ENCODE measurements around the gene GSN. TPM values are rescaled to one million over a fixed set of nuclear protein-coding genes. Genes with fewer than 3 reads are reported as not detected.

The GSN gene
- total RNA-seq, 2 donors from 2014 or later: 3.6 to 4.0 TPM

- Mint-ChIP-seq H3K4me1 (ENCODE audit: low read depth) (peaks cover 18% of the 10 kb centered on the region), H3K27me3 (ENCODE audit: low read depth) (no peaks in the 10 kb centered on the region), H3K27ac (no peak overlapping the region), H3K4me3 (no peak overlapping the region), H3K9me3 (no peaks in the 10 kb centered on the region), H3K36me3 (ENCODE audit: insufficient read depth in 2 of 2) (peaks cover 5 to 6% of the 10 kb centered on the region in 2 donors)
- no peak for DNase-seq
- ATAC-seq (replicated peaks in 1 of 2): peak; percentile 51 to 65
Observed at GRCh38 chr9:121340676-121341392, 72.9 kb downstream of the GSN start.

DNA sequence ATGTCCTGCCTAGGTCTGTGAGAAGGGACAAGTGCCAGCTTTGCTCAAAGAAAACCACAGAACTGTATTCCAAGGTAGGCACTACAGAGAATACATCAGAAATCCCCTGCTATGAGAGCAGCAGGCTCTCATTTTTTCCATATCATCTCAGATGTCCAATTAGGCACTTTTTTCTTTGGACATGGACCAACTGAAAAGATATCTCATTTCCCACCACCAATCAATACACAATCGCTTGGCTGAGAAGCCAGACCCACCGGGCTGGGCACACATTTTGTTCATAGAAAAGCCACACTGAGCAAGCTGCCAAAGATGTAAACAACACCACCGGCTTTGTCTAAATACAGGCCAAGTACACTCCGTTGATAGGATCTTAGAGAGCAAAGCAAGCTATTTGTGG lies 76.2 kb downstream of the GSN start:
- DNase-seq: no peak
- peaks cover 4 to 21% of the 10 kb centered on the region in 2 donors for H3K36me3 Mint-ChIP-seq (ENCODE audit: insufficient read depth in 2 of 2)
- peaks cover 18% of the 10 kb centered on the region for H3K4me1 Mint-ChIP-seq (ENCODE audit: low read depth)

GRCh38 chr9:121345070-121345469 lies 77.1 kb downstream of the GSN start:
- no peak overlapping the region for H3K4me3 Mint-ChIP-seq
- peak overlapping the region; percentile 78 for H3K27ac Mint-ChIP-seq
- no peaks in the 10 kb centered on the region for H3K27me3 Mint-ChIP-seq (ENCODE audit: low read depth)
- no peak for DNase-seq
- no peaks in the 10 kb centered on the region for H3K9me3 Mint-ChIP-seq
- H3K36me3 Mint-ChIP-seq (ENCODE audit: insufficient read depth in 2 of 2): peaks cover 4 to 24% of the 10 kb centered on the region in 2 donors
- ATAC-seq (replicated peaks in 1 of 2): peak in 1 of 2 donors; percentile 41
- peaks cover 18% of the 10 kb centered on the region for H3K4me1 Mint-ChIP-seq (ENCODE audit: low read depth)

More for the DNA sequence above, 76.2 kb downstream of the GSN start:
- H3K27ac Mint-ChIP-seq: peak overlapping the region; percentile 84
- H3K9me3 Mint-ChIP-seq: no peaks in the 10 kb centered on the region
- ATAC-seq (replicated peaks in 1 of 2): no peak
- no peak overlapping the region for H3K4me3 Mint-ChIP-seq
- H3K27me3 Mint-ChIP-seq (ENCODE audit: low read depth): no peaks in the 10 kb centered on the region

- H3K4me3 Mint-ChIP-seq: no peak overlapping the region
- peaks cover 22% of the 10 kb centered on the region for H3K4me1 Mint-ChIP-seq (ENCODE audit: low read depth)
- DNase-seq (no peak), ATAC-seq (replicated peaks in 1 of 2) (no peak)
- H3K9me3 Mint-ChIP-seq: no peaks in the 10 kb centered on the region
- peaks cover 6 to 26% of the 10 kb centered on the region in 2 donors for H3K36me3 Mint-ChIP-seq (ENCODE audit: insufficient read depth in 2 of 2)
- H3K27ac Mint-ChIP-seq: no peak overlapping the region
- H3K27me3 Mint-ChIP-seq (ENCODE audit: low read depth): no peaks in the 10 kb centered on the region
Observed at GRCh38 chr9:121348221-121348620, 80.3 kb downstream of the GSN start.

GRCh38 chr9:121349009-121349408 lies 81.0 kb downstream of the GSN start:
- Mint-ChIP-seq H3K4me1 (ENCODE audit: low read depth) (peaks cover 25% of the 10 kb centered on the region), H3K27ac (no peak overlapping the region), H3K36me3 (ENCODE audit: insufficient read depth in 2 of 2) (peaks cover 10 to 22% of the 10 kb centered on the region in 2 donors), H3K4me3 (no peak overlapping the region), H3K27me3 (ENCODE audit: low read depth) (no peaks in the 10 kb centered on the region), H3K9me3 (no peaks in the 10 kb centered on the region)
- no peak for DNase-seq
- no peak for ATAC-seq (replicated peaks in 1 of 2)

DNA sequence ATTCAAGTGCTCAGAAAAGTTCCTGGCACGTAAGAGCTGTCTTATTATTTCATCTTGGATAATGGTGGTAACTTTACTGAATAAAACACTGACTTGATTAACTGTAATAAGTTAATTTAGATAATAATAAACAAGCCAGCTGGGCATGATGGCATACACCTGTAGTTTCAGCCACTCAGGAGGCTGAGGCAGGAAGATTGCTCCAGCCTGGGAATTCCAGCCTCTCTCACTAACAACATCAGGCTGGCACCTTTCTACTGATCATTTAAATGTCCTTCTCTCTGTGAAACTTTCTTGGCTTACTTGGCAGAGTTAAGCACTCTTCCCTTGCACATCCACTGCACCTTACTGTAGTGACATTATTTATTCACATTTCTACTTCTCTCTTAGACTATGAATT lies 82.1 kb downstream of the GSN start:
- no peak for DNase-seq
- no peak for ATAC-seq (replicated peaks in 1 of 2)
- H3K27me3 Mint-ChIP-seq (ENCODE audit: low read depth): no peaks in the 10 kb centered on the region
- no peak overlapping the region for H3K4me3 Mint-ChIP-seq
- no peaks in the 10 kb centered on the region for H3K9me3 Mint-ChIP-seq
- H3K27ac Mint-ChIP-seq: peak overlapping the region; percentile 40
- peaks cover 23% of the 10 kb centered on the region for H3K4me1 Mint-ChIP-seq (ENCODE audit: low read depth)
- H3K36me3 Mint-ChIP-seq (ENCODE audit: insufficient read depth in 2 of 2): peaks cover 10 to 22% of the 10 kb centered on the region in 2 donors

DNA sequence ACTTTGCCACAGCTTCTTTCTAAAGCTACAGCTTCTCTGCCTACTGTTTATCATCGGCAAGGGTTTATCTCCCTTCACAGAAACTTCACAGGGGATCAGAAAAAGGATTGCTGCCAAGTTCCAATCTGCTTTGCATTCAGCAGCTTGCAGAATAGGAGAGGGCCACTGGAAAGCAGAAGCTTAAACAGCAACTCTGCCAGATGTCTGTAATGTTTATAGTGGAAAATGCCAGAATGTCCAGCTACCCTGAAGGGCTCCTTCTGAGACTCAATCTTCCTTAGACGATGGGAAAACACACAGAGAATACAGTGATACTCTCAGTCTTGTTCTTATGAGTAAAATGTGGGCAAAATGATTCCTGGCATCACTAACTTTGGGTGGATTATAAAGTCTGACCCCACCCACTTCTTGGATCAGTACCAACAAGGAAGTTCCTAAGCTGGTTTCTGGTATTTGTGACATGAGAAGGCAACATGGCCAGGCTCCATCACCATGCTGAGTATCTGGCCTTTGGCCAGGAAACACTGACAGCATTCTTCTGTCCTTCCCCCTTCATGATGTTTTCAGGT lies 83.1 kb downstream of the GSN start:
- DNase-seq: peak in 1 of 2 donors; percentile 23
- H3K27me3 Mint-ChIP-seq (ENCODE audit: low read depth): no peaks in the 10 kb centered on the region

GRCh38 chr9:121353241-121354061 lies 85.5 kb downstream of the GSN start:
- Mint-ChIP-seq H3K36me3 (ENCODE audit: insufficient read depth in 2 of 2) (peaks cover 10 to 15% of the 10 kb centered on the region in 2 donors), H3K4me1 (ENCODE audit: low read depth) (peaks cover 46% of the 10 kb centered on the region), H3K27me3 (ENCODE audit: low read depth) (no peaks in the 10 kb centered on the region), H3K9me3 (no peaks in the 10 kb centered on the region), H3K27ac (peak overlapping the region; percentile 47), H3K4me3 (peak overlapping the region; percentile 54 to 58)
- ATAC-seq (replicated peaks in 1 of 2) (peak; percentile 95 to 97), DNase-seq (peak; percentile 62 to 63)

More for the DNA sequence above, 83.1 kb downstream of the GSN start:
- H3K27ac Mint-ChIP-seq: no peak overlapping the region
- peak overlapping the region in 1 of 2 donors; percentile 3 for H3K4me3 Mint-ChIP-seq
- no peak for ATAC-seq (replicated peaks in 1 of 2)
- no peaks in the 10 kb centered on the region for H3K9me3 Mint-ChIP-seq
- peaks cover 13 to 27% of the 10 kb centered on the region in 2 donors for H3K36me3 Mint-ChIP-seq (ENCODE audit: insufficient read depth in 2 of 2)
- peaks cover 26% of the 10 kb centered on the region for H3K4me1 Mint-ChIP-seq (ENCODE audit: low read depth)

- Mint-ChIP-seq H3K27me3 (ENCODE audit: low read depth) (no peaks in the 10 kb centered on the region), H3K4me3 (peak overlapping the region; percentile 54 to 58), H3K36me3 (ENCODE audit: insufficient read depth in 2 of 2) (peaks cover 10 to 11% of the 10 kb centered on the region in 2 donors), H3K27ac (peak overlapping the region; percentile 47), H3K4me1 (ENCODE audit: low read depth) (peaks cover 53% of the 10 kb centered on the region), H3K9me3 (no peaks in the 10 kb centered on the region)
- ATAC-seq (replicated peaks in 1 of 2) (peak; percentile 13 to 29), DNase-seq (no peak)
Observed at GRCh38 chr9:121354141-121354540, 86.2 kb downstream of the GSN start.

DNA sequence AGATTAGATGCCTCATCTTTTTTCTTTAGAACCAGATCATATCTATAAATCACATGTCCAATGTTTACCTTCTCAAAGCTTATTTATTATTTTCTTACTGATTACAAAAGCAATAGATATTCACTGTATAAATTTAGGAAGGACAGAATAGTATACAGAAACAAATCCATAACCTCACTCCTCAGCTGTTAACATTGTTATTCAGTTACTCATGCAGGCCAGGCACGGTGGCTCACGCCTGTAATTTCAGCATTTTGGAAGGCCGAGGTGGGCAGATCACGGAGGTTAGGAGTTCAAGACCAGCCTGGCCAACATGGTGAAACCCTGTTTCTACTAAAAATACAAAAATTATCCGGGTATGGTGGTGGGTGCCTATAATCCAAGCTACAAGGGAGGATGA lies 86.8 kb downstream of the GSN start:
- Mint-ChIP-seq H3K36me3 (ENCODE audit: insufficient read depth in 2 of 2) (peaks cover 8 to 10% of the 10 kb centered on the region in 2 donors), H3K4me3 (no peak overlapping the region), H3K9me3 (no peaks in the 10 kb centered on the region), H3K27ac (no peak overlapping the region), H3K4me1 (ENCODE audit: low read depth) (peaks cover 57% of the 10 kb centered on the region), H3K27me3 (ENCODE audit: low read depth) (no peaks in the 10 kb centered on the region)
- ATAC-seq (replicated peaks in 1 of 2) (no peak), DNase-seq (no peak)

- Mint-ChIP-seq H3K27me3 (ENCODE audit: low read depth) (no peaks in the 10 kb centered on the region), H3K36me3 (ENCODE audit: insufficient read depth in 2 of 2) (peaks cover 6 to 10% of the 10 kb centered on the region in 2 donors), H3K27ac (peak overlapping the region; percentile 75), H3K9me3 (no peaks in the 10 kb centered on the region), H3K4me1 (ENCODE audit: low read depth) (peaks cover 65% of the 10 kb centered on the region), H3K4me3 (peak overlapping the region; percentile 33 to 66)
- DNase-seq: no peak
- ATAC-seq (replicated peaks in 1 of 2): no peak
Observed at GRCh38 chr9:121357011-121357410, 89.0 kb downstream of the GSN start.

- H3K9me3 Mint-ChIP-seq: no peaks in the 10 kb centered on the region
- H3K36me3 Mint-ChIP-seq (ENCODE audit: insufficient read depth in 2 of 2): peaks cover 4% of the 10 kb centered on the region in 2 donors
- peak; percentile 20 to 35 for ATAC-seq (replicated peaks in 1 of 2)
- H3K4me1 Mint-ChIP-seq (ENCODE audit: low read depth): peaks cover 60% of the 10 kb centered on the region
- H3K27me3 Mint-ChIP-seq (ENCODE audit: low read depth): no peaks in the 10 kb centered on the region
- H3K27ac Mint-ChIP-seq: peak overlapping the region; percentile 92
- no peak for DNase-seq
- H3K4me3 Mint-ChIP-seq: peak overlapping the region; percentile 66 to 93
Observed at GRCh38 chr9:121358751-121359150, 90.8 kb downstream of the GSN start.
